HCT116 (cell line): Measurements from ENCODE around the gene RASGRF2. TPM values are rescaled to one million over a fixed set of nuclear protein-coding genes. Genes with fewer than 3 reads are reported as not detected.

Source experiments
- ATAC-seq: fragments of 200-7000 bp; cut with Tn5 transposase; 2 replicates; pipeline ENCODE4 v1.9.1; 2020; ENCODE audit warnings: mild to moderate bottlenecking, moderate library complexity
- BruUV-seq: library from RNA; stranded (reverse); fragments of 400-500 nt; replicated peaks from 2 replicates; lab custom pipeline; 2021; lab: Mats Ljungman, UMichigan
- CTCF ChIA-PET: fragments of 300-600 bp; sonication (Branson Sonifier 250); formaldehyde crosslinking; loops from one replicate; lab custom pipeline; 2021; ENCODE audit warnings: antibody characterized with exemption; lab: Charles Lee
- POLR2A ChIA-PET: fragments of 300-600, 350-600 bp; sonication (Branson Sonifier 250); formaldehyde crosslinking; loops from one replicate; lab custom pipeline; 2021; ENCODE audit warnings: antibody characterized with exemption; lab: Charles Lee
- RAD21 ChIA-PET, 2 experiments: fragments of 300-600 bp; sonication (Branson Sonifier 250); formaldehyde crosslinking; loops; one replicate each; lab custom pipeline; 2023; ENCODE audit warnings: low total read pairs in 2 of 2; ENCODE audit not compliant: uncharacterized antibody in 2 of 2, unreplicated experiment in 2 of 2, low non-redundant PET in 1 of 2; lab: Charles Lee
- DNase-seq: peaks from one replicate; pipeline ENCODE4 v3.0.0-alpha.2; 2010; ENCODE audit warnings: low read depth, low spot score
- H2AFZ ChIP-seq: fragments of 200-600 bp; shearing (Covaris generic), sonication (generic); 2 replicates; pipeline ENCODE4 v1.6.1; 2017; ENCODE audit warnings: low read depth, mixed run types, mixed read lengths, antibody characterized with exemption, low read length; ENCODE audit not compliant: poor library complexity, severe bottlenecking
- H3K27ac ChIP-seq: 2 replicates; pipeline ENCODE4 v1.5.1; 2012; ENCODE audit warnings: low read depth, low read length
- H3K27me3 ChIP-seq: fragments of 200-600 bp; sonication (generic); 2 replicates; pipeline ENCODE4 v1.6.1; 2016; ENCODE audit warnings: mixed run types, low read length, mixed read lengths; ENCODE audit not compliant: insufficient read depth
- H3K36me3 ChIP-seq, 2 experiments: fragments of 200-500 bp in 1 of 2; fragments of 200-600 bp in 1 of 2; sonication (Bioruptor generic) in 1 of 2; sonication (generic) in 1 of 2; 2 replicates each; pipeline versions ENCODE4 v1.5.1 to v1.6.1; 2014 to 2016; ENCODE audit warnings: low read length in 2 of 2, inconsistent platforms in 1 of 2, mixed read lengths in 1 of 2, mixed run types in 1 of 2; ENCODE audit not compliant: insufficient read depth in 2 of 2, control insufficient read depth in 1 of 2
- H3K4me1 ChIP-seq, 2 experiments: fragments of 200-600 bp in 1 of 2; sonication (generic) in 1 of 2; 2 replicates each; pipeline versions ENCODE4 v1.5.1 to v1.6.1; 2012 to 2017; ENCODE audit warnings: low read length in 2 of 2, inconsistent platforms in 1 of 2, mild to moderate bottlenecking in 1 of 2, mixed read lengths in 1 of 2, mixed run types in 1 of 2, moderate library complexity in 1 of 2; ENCODE audit not compliant: insufficient read depth in 2 of 2, control insufficient read depth in 1 of 2
- H3K4me2 ChIP-seq: fragments of 200-600 bp; sonication (generic); 2 replicates; pipeline ENCODE4 v1.6.1; 2017; ENCODE audit warnings: mixed run types, low read length, mixed read lengths
- H3K4me3 ChIP-seq, 2 experiments: fragments of 200-600 bp in 1 of 2; sonication (generic) in 1 of 2; replicated peaks in 1 of 2; 2 replicates each; pipeline ENCODE4 v1.5.1; 2011 to 2016; ENCODE audit warnings: low read length in 2 of 2, control low read depth in 1 of 2, low read depth in 1 of 2, mild to moderate bottlenecking in 1 of 2, mixed read lengths in 1 of 2, mixed run types in 1 of 2
- H3K79me2 ChIP-seq: fragments of 200-600 bp; sonication (generic); 2 replicates; pipeline ENCODE4 v1.6.1; 2017; ENCODE audit warnings: mild to moderate bottlenecking, mixed run types, low read length, moderate library complexity, mixed read lengths; ENCODE audit not compliant: insufficient read depth
- H3K9ac ChIP-seq: fragments of 200-600 bp; sonication (generic); 2 replicates; pipeline ENCODE4 v1.6.1; 2016; ENCODE audit warnings: low read length, mixed read lengths
- H3K9me2 ChIP-seq: fragments of 200-600 bp; sonication (generic), shearing (Covaris generic); 2 replicates; pipeline ENCODE4 v1.6.1; 2017; ENCODE audit warnings: mixed run types, mild to moderate bottlenecking, moderate library complexity; ENCODE audit not compliant: insufficient read depth
- H3K9me3 ChIP-seq, 2 experiments: fragments of 200-500 bp in 1 of 2; fragments of 200-600 bp in 1 of 2; sonication (Bioruptor generic) in 1 of 2; sonication (generic) in 1 of 2; 2 replicates each; pipeline ENCODE4 v1.6.1; 2014 to 2017; ENCODE audit warnings: low read length in 2 of 2, mixed read lengths in 2 of 2, inconsistent platforms in 1 of 2, low read depth in 1 of 2, mild to moderate bottlenecking in 1 of 2, mixed run types in 1 of 2, moderate library complexity in 1 of 2; ENCODE audit not compliant: control insufficient read depth in 1 of 2, insufficient read depth in 1 of 2
- H4K20me1 ChIP-seq: fragments of 200-600 bp; sonication (generic), shearing (Covaris generic); 2 replicates; pipeline ENCODE4 v1.6.1; 2017; ENCODE audit warnings: mixed run types, mild to moderate bottlenecking, moderate library complexity; ENCODE audit not compliant: insufficient read depth
- ATF3 ChIP-seq: IDR thresholded peaks from 2 replicates; pipeline ENCODE4 v1.6.1; 2012
- CEBPB ChIP-seq: IDR thresholded peaks from 2 replicates; pipeline ENCODE4 v1.6.1; 2012; ENCODE audit warnings: low read depth
- ELF1 ChIP-seq: IDR thresholded peaks from 2 replicates; pipeline ENCODE4 v1.6.1; 2012; ENCODE audit warnings: low read depth, borderline replicate concordance
- EZH2phosphoT487 ChIP-seq: fragments of 200-600 bp; IDR thresholded peaks from 2 replicates; pipeline ENCODE4 v1.6.1; 2018; ENCODE audit warnings: antibody characterized with exemption, borderline replicate concordance
- JUND ChIP-seq: IDR thresholded peaks from 2 replicates; pipeline ENCODE4 v1.6.1; 2012
- MAX ChIP-seq: IDR thresholded peaks from 2 replicates; pipeline ENCODE4 v1.6.1; 2012
- RAD21 ChIP-seq: IDR thresholded peaks from 2 replicates; pipeline ENCODE4 v1.6.1; 2012; ENCODE audit warnings: low read depth, mild to moderate bottlenecking
- REST ChIP-seq: IDR thresholded peaks from 2 replicates; pipeline ENCODE4 v1.6.1; 2012; ENCODE audit warnings: low read depth
- SIN3A ChIP-seq: IDR thresholded peaks from 2 replicates; pipeline ENCODE4 v1.6.1; 2012; ENCODE audit warnings: low read depth
- SRF ChIP-seq: IDR thresholded peaks from 2 replicates; pipeline ENCODE4 v1.6.1; 2012; ENCODE audit warnings: low read depth
- YY1 ChIP-seq: IDR thresholded peaks from 2 replicates; pipeline ENCODE4 v1.6.1; 2011; ENCODE audit warnings: low read length, low read depth, moderate library complexity, mild to moderate bottlenecking; ENCODE audit not compliant: insufficient replicate concordance; ENCODE audit errors: extremely low read depth
- ZBTB33 ChIP-seq: IDR thresholded peaks from 2 replicates; pipeline ENCODE4 v1.6.1; 2011; ENCODE audit warnings: mild to moderate bottlenecking, low read length, moderate library complexity; ENCODE audit not compliant: insufficient replicate concordance; ENCODE audit errors: extremely low read depth
- ZFX ChIP-seq: fragments of 450-650 bp; IDR thresholded peaks from 2 replicates; pipeline ENCODE4 v1.6.1; 2017
- ZNF274 ChIP-seq: fragments of 200-500 bp; sonication (Bioruptor generic); IDR thresholded peaks from 2 replicates; pipeline ENCODE4 v1.6.1; 2014; ENCODE audit warnings: mild to moderate bottlenecking, low read depth, low read length, inconsistent platforms
- intact Hi-C: fragments of 100-400 bp; cut with micrococcal nuclease; formaldehyde crosslinking; loops from 2 replicates; pipeline ENCODE4 v1.10.0; 2022
- total RNA-seq: library from RNA; stranded (reverse); gene quantifications from one replicate; pipeline ENCODE4 v1.2.1, GENCODE V29; 2021; ENCODE audit not compliant: unreplicated experiment

The RASGRF2 gene
- total RNA-seq, 1 experiment from 2014 or later = 0.05 TPM

- no TSS peak for BruUV-seq
- Histone ChIP-seq H3K9me2 (no peaks in the 10 kb centered on the region), H3K36me3 (no peaks in the 10 kb centered on the region)
- no peak for TF ChIP-seq SRF
- TF ChIP-seq CEBPB = no peak
- no peak for TF ChIP-seq ZFX
- TF ChIP-seq REST = no peak
- TF ChIP-seq RAD21 = no peak
- no peak for TF ChIP-seq EZH2phosphoT487
- TF ChIP-seq YY1 = no peak
- no peak for TF ChIP-seq ZBTB33
- no peak for TF ChIP-seq SIN3A
- no peak for TF ChIP-seq ZNF274
- no peak for TF ChIP-seq MAX
- TF ChIP-seq JUND = no peak
- no peak for TF ChIP-seq ELF1
- no peak for TF ChIP-seq ATF3
- TF ChIP-seq, all 23 proteins: peak for 0
- no peak overlapping the region for H3K27ac ChIP-seq
- H3K27me3 ChIP-seq = no peaks in the 10 kb centered on the region
- ChIA-PET CTCF (no interaction called here), POLR2A (no interaction called here), RAD21 (no interaction called here)
- H4K20me1 ChIP-seq = no peaks in the 10 kb centered on the region
- H3K4me2 ChIP-seq = no peak overlapping the region
- H3K4me1 ChIP-seq = no peaks in the 10 kb centered on the region
- no peaks in the 10 kb centered on the region for H3K79me2 ChIP-seq
- DNase-seq = no peak
- H3K4me3 ChIP-seq = no peak overlapping the region
- H3K9ac ChIP-seq = no peak overlapping the region
- no peak for ATAC-seq
- no peak overlapping the region for H2AFZ ChIP-seq
- intact Hi-C loops = no loop called here
- no peaks in the 10 kb centered on the region for H3K9me3 ChIP-seq
These were observed 187.1 kb downstream of the RASGRF2 start for GRCh38 chr5:81147011-81147885.
